Ascending aorta (tissue), 2 donors: ENCODE measurements around the gene PLEKHN1. TPM values are rescaled to one million over a fixed set of nuclear protein-coding genes. Genes with fewer than 3 reads are reported as not detected.
"Not testable (repeated sequence)": the region's sequence is repeated elsewhere in the genome, so short reads cannot be mapped to it uniquely, and the experiment has no call there.

Source experiments
- DNase-seq, 2 donors: peaks; one replicate each; pipeline ENCODE4 v3.0.0-alpha.2; 2019; ENCODE audit warnings: low spot score in 2 of 2
- H3K27ac ChIP-seq, 2 donors: fragments of 200-600 bp; sonication (generic); one replicate each; pipeline ENCODE4 v1.5.1; 2016 to 2017; ENCODE audit warnings: mild to moderate bottlenecking in 1 of 2
- H3K27me3 ChIP-seq: fragments of 200-600 bp; sonication (generic); one replicate; pipeline ENCODE4 v1.5.1; 2017
- H3K36me3 ChIP-seq, 2 donors: fragments of 200-600 bp; sonication (generic); one replicate each; pipeline ENCODE4 v1.5.1; 2016
- H3K4me1 ChIP-seq, 2 donors: fragments of 200-600 bp; sonication (generic); one replicate each; pipeline ENCODE4 v1.5.1; 2016 to 2017; ENCODE audit warnings: mild to moderate bottlenecking in 1 of 2
- H3K4me3 ChIP-seq, 2 donors: fragments of 200-600 bp; sonication (generic); one replicate each; pipeline ENCODE4 v1.5.1; 2016 to 2017; ENCODE audit warnings: mild to moderate bottlenecking in 1 of 2
- H3K9me3 ChIP-seq, 2 donors: fragments of 200-600 bp; sonication (generic); one replicate each; pipeline ENCODE4 v1.5.1; 2016
- CTCF ChIP-seq, 3 experiments: fragments of 200-600 bp in 2 of 3; fragments of 450-650 bp in 1 of 3; sonication (generic) in 2 of 3; IDR thresholded peaks; one replicate each; pipeline ENCODE4 v1.5.1; 2016 to 2019; ENCODE audit warnings: antibody characterized with exemption in 3 of 3, mild to moderate bottlenecking in 1 of 3, moderate library complexity in 1 of 3
- intact Hi-C: fragments of 100-400 bp; cut with DNase I; formaldehyde crosslinking; loops from one replicate; pipeline ENCODE4 v1.15.1; 2023
- total RNA-seq: library from RNA; depleted of rRNA; stranded (reverse); fragments of >200 nt; gene quantifications from one replicate; pipeline ENCODE4 v1.1.0, GENCODE V29; 2016

The PLEKHN1 gene
- total RNA-seq, 1 donor from 2014 or later = not detected

DNA sequence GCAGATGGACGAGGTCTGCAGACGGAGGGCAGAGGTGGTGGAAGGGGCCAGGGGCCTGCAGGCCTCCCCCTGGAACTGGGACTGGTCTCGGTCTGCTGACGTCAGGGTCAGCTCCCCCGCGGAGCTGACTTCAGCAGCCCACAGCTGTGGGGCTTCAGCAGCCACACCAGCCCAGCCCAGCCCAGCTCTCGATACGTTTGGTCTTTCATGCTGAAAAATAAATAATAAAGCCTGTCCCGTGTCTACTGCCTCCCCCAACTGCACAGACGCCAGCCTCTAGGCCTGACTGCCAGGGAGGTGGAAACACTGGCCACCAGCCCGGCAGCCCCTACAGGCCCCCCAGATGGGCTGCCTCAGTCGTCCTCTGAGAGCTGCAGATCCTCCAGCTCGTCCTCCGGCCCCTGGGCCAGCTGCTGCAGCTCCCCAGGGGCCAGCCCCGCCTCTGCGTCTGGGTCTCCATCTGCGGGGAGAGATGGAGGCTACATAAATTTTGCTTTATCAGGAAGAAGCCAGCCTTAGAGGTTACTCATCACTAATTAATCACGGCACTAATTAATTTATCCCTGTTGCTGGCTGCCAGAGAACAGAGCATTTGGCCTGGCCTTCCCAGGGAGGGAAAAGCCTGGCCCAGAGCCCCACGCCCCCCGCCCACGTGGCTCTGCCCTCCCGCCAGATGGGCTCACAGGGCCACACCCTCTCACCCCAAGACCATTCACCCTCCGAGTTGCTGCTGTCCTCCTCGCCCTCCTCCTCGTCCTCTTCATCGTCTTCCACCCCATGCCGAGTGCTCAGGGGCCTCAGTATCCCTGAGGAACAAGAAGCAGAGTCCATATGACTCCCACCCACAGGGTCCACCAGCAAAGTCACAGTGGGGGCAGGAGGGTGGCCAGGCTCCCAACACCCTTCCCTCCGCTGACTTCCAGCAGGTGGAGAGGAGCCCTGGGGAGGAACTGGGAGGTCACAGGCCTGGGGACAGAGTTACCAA lies 21.6 kb upstream of the PLEKHN1 start:
- Histone ChIP-seq H3K27me3 (peaks cover 12% of the 10 kb centered on the region), H3K4me3 (no peak overlapping the region), H3K27ac (peak overlapping the region in 1 of 2 donors; percentile 3), H3K9me3 (no peaks in the 10 kb centered on the region), H3K36me3 (peaks cover 18 to 47% of the 10 kb centered on the region in 2 donors), H3K4me1 (peaks cover 13 to 20% of the 10 kb centered on the region in 2 donors)
- intact Hi-C loops = no loop called here
- no peak for TF ChIP-seq CTCF (IDR thresholded peaks at IDR 0.05)
- no peak for DNase-seq

- Histone ChIP-seq H3K9me3 (no peaks in the 10 kb centered on the region), H3K4me3 (no peak overlapping the region), H3K4me1 (peaks cover 5 to 10% of the 10 kb centered on the region in 2 donors), H3K27me3 (peaks cover 9% of the 10 kb centered on the region), H3K27ac (no peak overlapping the region), H3K36me3 (peaks cover 20 to 60% of the 10 kb centered on the region in 2 donors)
- TF ChIP-seq CTCF (IDR thresholded peaks at IDR 0.05) = no peak
- intact Hi-C loops = no loop called here
- DNase-seq = no peak
Observed at GRCh38 chr1:945688-946556, 20.4 kb upstream of the PLEKHN1 start.

- H3K27me3 ChIP-seq, intact Hi-C loops, H3K4me3 ChIP-seq, H3K9me3 ChIP-seq, DNase-seq, H3K27ac ChIP-seq, H3K4me1 ChIP-seq: not testable (repeated sequence)
- H3K36me3 ChIP-seq = peaks cover 29 to 69% of the 10 kb centered on the region in 2 donors
Observed at GRCh38 chr1:946811-947210, 19.5 kb upstream of the PLEKHN1 start.

- H3K9me3 ChIP-seq = no peaks in the 10 kb centered on the region
- no peak for DNase-seq
- no peak for TF ChIP-seq CTCF (IDR thresholded peaks at IDR 0.05)
- no peak overlapping the region for H3K27ac ChIP-seq
- H3K36me3 ChIP-seq = peaks cover 40 to 81% of the 10 kb centered on the region in 2 donors
- H3K4me1 ChIP-seq = no peaks in the 10 kb centered on the region
- no peak overlapping the region for H3K4me3 ChIP-seq
- H3K27me3 ChIP-seq = no peaks in the 10 kb centered on the region
- intact Hi-C loops = no loop called here
Observed at GRCh38 chr1:947958-948357, 18.3 kb upstream of the PLEKHN1 start.

DNA sequence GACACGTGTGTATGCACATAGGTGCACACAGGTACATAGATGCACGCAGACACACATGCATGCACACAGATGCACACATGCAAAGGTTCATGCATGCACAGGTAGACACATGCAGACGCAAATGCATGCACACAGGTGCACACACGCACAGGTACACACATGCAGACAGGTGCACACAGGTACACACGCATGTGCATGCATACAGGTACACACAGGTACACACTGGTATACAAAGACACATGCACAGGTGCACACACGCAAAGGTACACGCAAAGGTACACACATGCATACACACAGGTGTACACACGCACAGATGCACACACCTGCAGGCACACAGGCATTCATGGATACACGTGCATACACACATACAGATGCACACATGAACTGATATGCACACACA lies 16.0 kb upstream of the PLEKHN1 start:
- no peak overlapping the region for H3K4me3 ChIP-seq
- intact Hi-C loops = no loop called here

More for the DNA sequence above, 16.0 kb upstream of the PLEKHN1 start:
- Histone ChIP-seq H3K4me1 (no peaks in the 10 kb centered on the region), H3K27me3 (no peaks in the 10 kb centered on the region), H3K36me3 (peaks cover 58 to 97% of the 10 kb centered on the region in 2 donors), H3K27ac (no peak overlapping the region), H3K9me3 (no peaks in the 10 kb centered on the region)
- no peak for DNase-seq
- no peak for TF ChIP-seq CTCF (IDR thresholded peaks at IDR 0.05)
